Keratinocyte (primary cell): ENCODE results near the gene SLC28A3.

ENCODE experiments used
- EZH2 ChIP-seq: IDR thresholded peaks from one replicate; pipeline ENCODE4 v1.6.1; 2012; ENCODE audit warnings: inconsistent platforms, mild to moderate bottlenecking, low read length, moderate library complexity
- TF ChIP-seq, protein P1 (sequence below), 3 experiments: IDR thresholded peaks in 1 of 3; conservative IDR thresholded peaks in 1 of 3; optimal IDR thresholded peaks in 1 of 3; 2 replicates in 2 of 3; 3 replicates in 1 of 3; pipeline versions ENCODE3 to v1.5.1; 2011; ENCODE audit warnings: low read length in 3 of 3, mild to moderate bottlenecking in 3 of 3, moderate library complexity in 2 of 3, control low read depth in 1 of 3, inconsistent platforms in 1 of 3; ENCODE audit not compliant: insufficient read depth in 2 of 3; ENCODE audit errors: extremely low read depth in 1 of 3

DNA sequence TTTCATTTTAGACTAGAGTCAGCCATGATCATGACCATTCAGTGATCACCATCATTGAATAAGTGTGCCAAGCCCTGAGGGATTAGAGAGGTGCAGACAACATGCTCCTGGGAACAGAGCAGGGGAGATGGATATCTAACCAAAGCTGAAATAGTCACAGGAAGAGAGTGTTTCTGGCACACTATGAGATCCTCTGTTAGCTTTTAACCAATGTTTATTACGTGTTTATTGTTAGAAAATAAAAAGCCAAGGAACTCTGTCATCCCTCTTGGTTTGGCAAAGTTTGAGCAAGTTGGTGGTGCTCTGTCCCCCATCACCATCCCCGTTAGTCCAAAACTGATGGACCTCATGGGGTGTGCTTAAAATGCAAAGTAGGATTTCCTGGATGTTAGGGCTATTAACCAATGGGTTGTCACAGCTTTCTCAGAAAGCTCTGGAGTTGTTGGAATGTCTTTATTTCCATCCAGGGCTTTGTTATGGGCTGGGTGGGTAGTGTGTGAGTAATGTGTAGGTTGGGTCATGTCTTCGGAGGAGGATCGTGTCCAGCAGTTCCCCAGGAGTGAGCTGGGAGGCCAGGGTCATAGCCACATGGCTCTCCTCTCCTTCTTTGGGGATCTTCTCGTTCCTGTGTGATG, 34.9 kb downstream of the SLC28A3 start:
- TF ChIP-seq, protein P1, sequence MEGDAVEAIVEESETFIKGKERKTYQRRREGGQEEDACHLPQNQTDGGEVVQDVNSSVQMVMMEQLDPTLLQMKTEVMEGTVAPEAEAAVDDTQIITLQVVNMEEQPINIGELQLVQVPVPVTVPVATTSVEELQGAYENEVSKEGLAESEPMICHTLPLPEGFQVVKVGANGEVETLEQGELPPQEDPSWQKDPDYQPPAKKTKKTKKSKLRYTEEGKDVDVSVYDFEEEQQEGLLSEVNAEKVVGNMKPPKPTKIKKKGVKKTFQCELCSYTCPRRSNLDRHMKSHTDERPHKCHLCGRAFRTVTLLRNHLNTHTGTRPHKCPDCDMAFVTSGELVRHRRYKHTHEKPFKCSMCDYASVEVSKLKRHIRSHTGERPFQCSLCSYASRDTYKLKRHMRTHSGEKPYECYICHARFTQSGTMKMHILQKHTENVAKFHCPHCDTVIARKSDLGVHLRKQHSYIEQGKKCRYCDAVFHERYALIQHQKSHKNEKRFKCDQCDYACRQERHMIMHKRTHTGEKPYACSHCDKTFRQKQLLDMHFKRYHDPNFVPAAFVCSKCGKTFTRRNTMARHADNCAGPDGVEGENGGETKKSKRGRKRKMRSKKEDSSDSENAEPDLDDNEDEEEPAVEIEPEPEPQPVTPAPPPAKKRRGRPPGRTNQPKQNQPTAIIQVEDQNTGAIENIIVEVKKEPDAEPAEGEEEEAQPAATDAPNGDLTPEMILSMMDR (optimal IDR thresholded peaks at IDR 0.05 in 1 of 3, IDR thresholded peaks at IDR 0.05 in 1 of 3, conservative IDR thresholded peaks at IDR 0.05 in 1 of 3; ENCODE audit: extremely low read depth in 1 of 3, insufficient read depth in 2 of 3, low read length in 3 of 3) = no peak
- TF ChIP-seq EZH2 = no peak
